Mesothelial cell of epicardium (in vitro differentiated cells): ENCODE data around the gene TOMM22. TPM values are rescaled to one million over a fixed set of nuclear protein-coding genes. Genes with fewer than 3 reads are reported as not detected.

Experiments
- DNase-seq, 2 experiments: peaks; one replicate each; pipeline ENCODE4 v3.0.0; 2021; ENCODE audit warnings: low spot score in 2 of 2; ENCODE audit not compliant: unreplicated experiment in 2 of 2
- H3K27ac Mint-ChIP-seq: 2 replicates; pipeline ENCODE4 v1.8.0; 2021; ENCODE audit warnings: mixed read lengths
- H3K27me3 Mint-ChIP-seq: 2 replicates; pipeline ENCODE4 v1.8.0; 2021; ENCODE audit warnings: low read depth, mixed read lengths
- H3K36me3 Mint-ChIP-seq: 2 replicates; pipeline ENCODE4 v1.8.0; 2021; ENCODE audit warnings: mixed read lengths
- H3K4me1 Mint-ChIP-seq: 2 replicates; pipeline ENCODE4 v1.8.0; 2021; ENCODE audit warnings: mixed read lengths
- H3K4me3 Mint-ChIP-seq: 2 replicates; pipeline ENCODE4 v1.8.0; 2021; ENCODE audit warnings: mild to moderate bottlenecking, moderate library complexity, mixed read lengths
- H3K9me3 Mint-ChIP-seq: 2 replicates; pipeline ENCODE4 v1.8.0; 2021; ENCODE audit warnings: mixed read lengths
- total RNA-seq: library from RNA; stranded (reverse); gene quantifications from 3 replicates; pipeline ENCODE4 v1.2.1, GENCODE V29; 2021
- TF ChIP-seq, protein P1 (sequence below): fragments of 200-600 bp; sonication (generic); IDR thresholded peaks from one replicate; pipeline ENCODE4 v1.5.0; 2021; ENCODE audit warnings: antibody characterized with exemption; ENCODE audit not compliant: unreplicated experiment

TOMM22 gene
- total RNA-seq, 1 donor from 2014 or later = 59.7 TPM

GRCh38 chr22:38712486-38713207 is 30.9 kb downstream of the TOMM22 start:
- no peaks in the 10 kb centered on the region for H3K27me3 Mint-ChIP-seq
- peak overlapping the region; percentile 24 for H3K27ac Mint-ChIP-seq
- TF ChIP-seq, protein P1, sequence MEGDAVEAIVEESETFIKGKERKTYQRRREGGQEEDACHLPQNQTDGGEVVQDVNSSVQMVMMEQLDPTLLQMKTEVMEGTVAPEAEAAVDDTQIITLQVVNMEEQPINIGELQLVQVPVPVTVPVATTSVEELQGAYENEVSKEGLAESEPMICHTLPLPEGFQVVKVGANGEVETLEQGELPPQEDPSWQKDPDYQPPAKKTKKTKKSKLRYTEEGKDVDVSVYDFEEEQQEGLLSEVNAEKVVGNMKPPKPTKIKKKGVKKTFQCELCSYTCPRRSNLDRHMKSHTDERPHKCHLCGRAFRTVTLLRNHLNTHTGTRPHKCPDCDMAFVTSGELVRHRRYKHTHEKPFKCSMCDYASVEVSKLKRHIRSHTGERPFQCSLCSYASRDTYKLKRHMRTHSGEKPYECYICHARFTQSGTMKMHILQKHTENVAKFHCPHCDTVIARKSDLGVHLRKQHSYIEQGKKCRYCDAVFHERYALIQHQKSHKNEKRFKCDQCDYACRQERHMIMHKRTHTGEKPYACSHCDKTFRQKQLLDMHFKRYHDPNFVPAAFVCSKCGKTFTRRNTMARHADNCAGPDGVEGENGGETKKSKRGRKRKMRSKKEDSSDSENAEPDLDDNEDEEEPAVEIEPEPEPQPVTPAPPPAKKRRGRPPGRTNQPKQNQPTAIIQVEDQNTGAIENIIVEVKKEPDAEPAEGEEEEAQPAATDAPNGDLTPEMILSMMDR = no peak
- H3K36me3 Mint-ChIP-seq = peaks cover 19% of the 10 kb centered on the region
- no peaks in the 10 kb centered on the region for H3K9me3 Mint-ChIP-seq
- DNase-seq = no peak
- H3K4me3 Mint-ChIP-seq = no peak overlapping the region
- H3K4me1 Mint-ChIP-seq = peaks cover 34% of the 10 kb centered on the region

DNA sequence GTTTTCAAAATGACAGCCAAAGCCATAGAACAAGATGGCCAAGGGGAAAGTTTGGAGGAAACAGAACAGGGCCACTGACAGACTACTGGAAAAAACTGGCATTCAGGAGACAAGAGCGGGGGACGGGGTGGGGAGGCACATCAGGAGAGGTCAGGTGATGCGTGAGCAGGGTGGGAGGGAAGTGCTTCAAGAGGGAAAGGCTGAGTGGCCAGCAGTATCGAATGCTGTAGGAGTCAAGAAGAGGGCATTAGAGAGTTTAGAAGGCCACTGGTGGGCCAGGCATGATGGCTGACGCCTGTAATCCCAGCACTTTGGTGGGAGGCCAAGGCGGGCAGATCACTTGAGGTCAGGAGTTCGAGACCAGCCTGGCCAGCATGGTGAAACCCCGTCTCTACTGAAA is 32.2 kb downstream of the TOMM22 start:
- DNase-seq = no peak
- Mint-ChIP-seq H3K9me3 (no peaks in the 10 kb centered on the region), H3K4me1 (peaks cover 25% of the 10 kb centered on the region), H3K27ac (peak overlapping the region; percentile 24), H3K36me3 (peaks cover 17% of the 10 kb centered on the region), H3K27me3 (no peaks in the 10 kb centered on the region), H3K4me3 (no peak overlapping the region)
- TF ChIP-seq, protein P1 = no peak

GRCh38 chr22:38715176-38715764 is 33.5 kb downstream of the TOMM22 start:
- no peak for DNase-seq
- Mint-ChIP-seq H3K9me3 (no peaks in the 10 kb centered on the region), H3K36me3 (peaks cover 17% of the 10 kb centered on the region), H3K4me1 (peaks cover 25% of the 10 kb centered on the region), H3K4me3 (no peak overlapping the region), H3K27me3 (no peaks in the 10 kb centered on the region), H3K27ac (peak overlapping the region; percentile 22)
- TF ChIP-seq, protein P1 = no peak

GRCh38 chr22:38715852-38716251 is 34.1 kb downstream of the TOMM22 start:
- Mint-ChIP-seq H3K27ac (no peak overlapping the region), H3K36me3 (peaks cover 15% of the 10 kb centered on the region), H3K4me3 (no peak overlapping the region), H3K27me3 (no peaks in the 10 kb centered on the region), H3K9me3 (no peaks in the 10 kb centered on the region), H3K4me1 (peaks cover 25% of the 10 kb centered on the region)
- no peak for DNase-seq
- TF ChIP-seq, protein P1 = no peak

GRCh38 chr22:38716271-38716670 is 34.5 kb downstream of the TOMM22 start:
- Mint-ChIP-seq H3K36me3 (peaks cover 15% of the 10 kb centered on the region), H3K4me1 (peaks cover 25% of the 10 kb centered on the region), H3K27ac (peak overlapping the region; percentile 50), H3K4me3 (no peak overlapping the region), H3K9me3 (no peaks in the 10 kb centered on the region), H3K27me3 (no peaks in the 10 kb centered on the region)
- TF ChIP-seq, protein P1 = no peak
- DNase-seq = no peak
